Pancreas (tissue), 10 donors: ENCODE measurements around the gene SDR39U1. TPM values are rescaled to one million over a fixed set of nuclear protein-coding genes. Genes with fewer than 3 reads are reported as not detected.

ENCODE experiments used
- ATAC-seq, 4 donors: fragments of 200-7000 bp; cut with Tn5 transposase; one replicate each; pipeline versions ENCODE4 v1.8.0 to v1.9.1; 2020; ENCODE audit warnings: mild to moderate bottlenecking in 4 of 4, moderate library complexity in 4 of 4
- DNase-seq, 6 donors: peaks; one replicate each; pipeline ENCODE4 v3.0.0-alpha.2; 2020
- FAIRE-seq: peaks from 2 replicates; lab custom pipeline; 2012; peaks lifted over from hg19 to GRCh38; lab: Jason Lieb, UNC
- H3K27ac ChIP-seq, 4 donors: fragments of 200-600 bp; sonication (generic); 1 replicate in 3 of 4; 2 replicates in 1 of 4; pipeline versions ENCODE4 v1.5.0 to v1.8.0; 2020
- H3K27me3 ChIP-seq, 4 donors: fragments of 200-600 bp; one replicate each; pipeline ENCODE4 v1.8.0; 2021
- H3K36me3 ChIP-seq, 3 donors: fragments of 200-600 bp; sonication (generic) in 1 of 3; one replicate each; pipeline versions ENCODE4 v1.5.0 to v1.8.0; 2020 to 2021
- H3K4me1 ChIP-seq, 3 donors: fragments of 200-600 bp; one replicate each; pipeline ENCODE4 v1.8.0; 2021
- H3K4me3 ChIP-seq, 4 donors: fragments of 200-600 bp; sonication (generic) in 2 of 4; one replicate each; pipeline versions ENCODE4 v1.5.0 to v1.8.0; 2020 to 2021
- H3K9me3 ChIP-seq, 4 donors: fragments of 200-600 bp; one replicate each; pipeline ENCODE4 v1.8.0; 2021
- WGBS, 2 donors: extraction: QIAGEN DNeasy Blood & Tissue Kit; methylation state at CpG; one replicate each; pipeline ENCODE4 v1.1.7; 2013; 5-methylcytosine and 5-hydroxymethylcytosine counted together
- intact Hi-C, 3 donors: fragments of 100-400 bp; cut with DNase I; formaldehyde crosslinking; loops; one replicate each; pipeline versions ENCODE4 v1.11.1 to v1.14.2; 2022
- polyA plus RNA-seq, 2 donors: library from polyadenylated mRNA; stranded (reverse); fragments of 200-250 nt; gene quantifications; one replicate each; pipeline ENCODE4 v1.2.3, GENCODE V29; 2013
- total RNA-seq, 6 donors: library from RNA; stranded (reverse); fragmentation: NEBNext Ultra II Directional in 4 of 6; extraction: Animal tissue kit (Norgen Biotek cat#: 25700) in 4 of 6; gene quantifications; one replicate each; pipeline versions ENCODE4 v1.2.1 to v1.2.4, GENCODE V29; 2021 to 2023
- TF ChIP-seq, protein P1 (sequence below), 4 donors: fragments of 200-600 bp; sonication (generic) in 3 of 4; IDR thresholded peaks; one replicate each; pipeline versions ENCODE4 v1.5.0 to v1.8.0; 2021; ENCODE audit warnings: antibody characterized with exemption in 4 of 4
- donor health status: healthy with polysubstance abuse.
- donor health status: DM: no; HTN: no; CAD: no; lungs with moderate emphysema.
- donor health status: DM: no; HTN: no; CAD: no.
- donor health status: control.
- donor health status: control.
- donor health status: Bipolar disorder and iron deficiency.
- donor health status: DM: yes; HTN: yes; CAD: no.
- donor health status: DM: no; HTN: no; CAD: no.
- donor health status: DM: no; HTN: no; CAD: no.
- donor health status: DM: yes; HTN: yes; CAD: no.

Gene SDR39U1
- total and polyA plus RNA-seq, 8 donors, result 22.0 to 124 (median 31.3) TPM

DNA sequence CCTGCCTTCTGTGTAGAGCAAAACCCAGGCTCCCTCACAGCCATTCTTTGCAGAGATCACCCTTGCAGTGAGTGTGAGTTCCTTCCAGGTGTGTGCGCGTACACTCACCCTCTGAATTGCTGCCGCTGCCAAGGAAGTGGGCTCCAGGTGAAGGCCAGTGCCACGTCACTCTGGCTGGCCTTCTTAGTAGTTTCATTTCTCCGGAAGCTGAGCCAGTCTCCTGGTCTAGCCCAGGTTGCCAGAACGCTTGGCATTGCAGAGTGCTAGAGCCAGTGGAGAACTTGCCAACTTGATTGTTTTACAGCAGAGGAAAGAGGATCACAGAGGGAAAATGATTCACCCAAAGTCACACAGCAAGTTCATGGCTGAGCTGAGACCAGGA lies 24.1 kb downstream of the SDR39U1 start:
- Histone ChIP-seq H3K27ac (peak overlapping the region; percentile 37 to 90 (median 64)), H3K27me3 (no peaks in the 10 kb centered on the region), H3K9me3 (no peaks in the 10 kb centered on the region), H3K4me1 (peaks cover 10 to 16% (median 13%) of the 10 kb centered on the region in 3 donors), H3K4me3 (no peak overlapping the region), H3K36me3 (no peaks in the 10 kb centered on the region)
- intact Hi-C loops, result no loop called here
- ATAC-seq, result peak; percentile 95 to 97 (median 96)
- peak; percentile 77 to 94 (median 92) for DNase-seq
- WGBS, 2 donors, result 8 to 11% methylated on average over 6 of the region's 6 CpGs
- no peak for FAIRE-seq
- TF ChIP-seq, protein P1, sequence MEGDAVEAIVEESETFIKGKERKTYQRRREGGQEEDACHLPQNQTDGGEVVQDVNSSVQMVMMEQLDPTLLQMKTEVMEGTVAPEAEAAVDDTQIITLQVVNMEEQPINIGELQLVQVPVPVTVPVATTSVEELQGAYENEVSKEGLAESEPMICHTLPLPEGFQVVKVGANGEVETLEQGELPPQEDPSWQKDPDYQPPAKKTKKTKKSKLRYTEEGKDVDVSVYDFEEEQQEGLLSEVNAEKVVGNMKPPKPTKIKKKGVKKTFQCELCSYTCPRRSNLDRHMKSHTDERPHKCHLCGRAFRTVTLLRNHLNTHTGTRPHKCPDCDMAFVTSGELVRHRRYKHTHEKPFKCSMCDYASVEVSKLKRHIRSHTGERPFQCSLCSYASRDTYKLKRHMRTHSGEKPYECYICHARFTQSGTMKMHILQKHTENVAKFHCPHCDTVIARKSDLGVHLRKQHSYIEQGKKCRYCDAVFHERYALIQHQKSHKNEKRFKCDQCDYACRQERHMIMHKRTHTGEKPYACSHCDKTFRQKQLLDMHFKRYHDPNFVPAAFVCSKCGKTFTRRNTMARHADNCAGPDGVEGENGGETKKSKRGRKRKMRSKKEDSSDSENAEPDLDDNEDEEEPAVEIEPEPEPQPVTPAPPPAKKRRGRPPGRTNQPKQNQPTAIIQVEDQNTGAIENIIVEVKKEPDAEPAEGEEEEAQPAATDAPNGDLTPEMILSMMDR (IDR thresholded peaks at IDR 0.05), result no peak

DNA sequence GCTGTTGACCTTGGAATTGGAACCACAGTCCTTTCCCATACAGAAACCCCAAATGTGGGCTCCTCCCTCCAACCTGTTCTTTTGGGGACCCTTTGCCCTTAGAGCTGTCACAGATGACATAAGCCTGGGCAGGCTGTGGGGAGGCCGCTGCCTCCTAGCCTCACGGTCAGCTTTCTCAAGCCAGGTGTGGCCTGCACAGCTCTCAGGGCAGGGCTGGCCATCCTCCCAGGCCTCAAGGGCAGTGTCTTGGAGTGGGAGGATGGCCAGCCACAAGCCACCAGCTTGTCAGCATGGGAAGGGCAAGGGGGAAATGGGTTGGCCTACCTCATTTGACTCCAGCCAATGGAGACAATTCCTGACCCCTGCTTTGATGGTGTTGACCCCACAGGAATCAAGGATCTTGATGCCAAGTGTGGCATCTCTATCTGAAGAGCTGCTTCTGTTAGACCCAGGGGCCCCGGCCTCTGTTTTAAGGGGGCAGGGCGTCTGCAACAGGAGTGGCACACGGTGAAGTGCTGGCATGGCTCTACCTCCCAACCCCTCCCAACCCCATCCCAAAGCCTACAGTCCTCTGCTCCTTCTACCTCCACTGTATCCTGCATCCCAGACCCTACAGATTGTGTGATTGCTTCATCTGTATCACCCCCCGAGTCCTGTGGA lies 24.6 kb downstream of the SDR39U1 start:
- Histone ChIP-seq H3K27me3 (no peaks in the 10 kb centered on the region), H3K4me3 (no peak overlapping the region), H3K27ac (peak overlapping the region; percentile 37 to 90 (median 64)), H3K9me3 (no peaks in the 10 kb centered on the region), H3K4me1 (peaks cover 10 to 16% (median 13%) of the 10 kb centered on the region in 3 donors), H3K36me3 (no peaks in the 10 kb centered on the region)
- FAIRE-seq, result no peak
- intact Hi-C loops, result no loop called here
- 39 to 55% methylated on average over 6 of the region's 6 CpGs for WGBS, 2 donors
- ATAC-seq, result peak; percentile 4 to 26 (median 16)
- TF ChIP-seq, protein P1 (IDR thresholded peaks at IDR 0.05), result no peak
- DNase-seq, result peak in 2 of 6 donors; percentile 57 to 64

DNA sequence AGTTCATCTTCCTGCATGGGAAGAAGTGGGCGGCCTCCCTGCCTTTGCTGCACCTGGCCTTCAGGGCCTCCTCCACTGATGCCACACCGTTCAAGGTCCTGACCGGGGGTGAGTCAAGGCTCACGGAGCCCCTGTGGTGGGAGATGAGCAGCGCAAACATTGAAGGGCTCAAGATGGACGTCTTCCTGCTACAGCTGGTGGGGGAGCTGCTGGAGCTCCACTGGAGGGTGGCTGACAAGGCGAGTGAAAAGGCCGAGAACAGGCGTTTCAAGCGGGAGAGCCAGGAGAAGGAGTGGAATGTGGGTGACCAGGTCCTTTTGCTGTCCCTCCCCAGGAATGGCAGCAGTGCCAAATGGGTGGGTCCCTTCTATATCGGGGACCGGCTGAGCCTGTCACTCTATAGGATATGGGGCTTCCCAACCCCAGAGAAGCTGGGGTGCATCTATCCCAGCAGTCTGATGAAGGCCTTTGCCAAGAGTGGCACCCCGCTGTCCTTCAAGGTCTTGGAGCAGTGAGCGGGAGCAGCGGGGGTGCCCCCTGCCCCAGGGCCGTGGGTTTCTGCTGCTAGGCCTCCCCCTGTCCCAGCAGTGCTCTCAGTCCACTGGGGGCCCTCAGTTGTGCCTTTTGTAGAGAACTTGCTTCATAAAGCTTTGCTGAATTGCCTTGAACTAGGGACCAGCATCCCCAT lies 25.5 kb downstream of the SDR39U1 start:
- H3K4me1 ChIP-seq, result peaks cover 10 to 16% (median 13%) of the 10 kb centered on the region in 3 donors
- no peak overlapping the region for H3K4me3 ChIP-seq
- no peaks in the 10 kb centered on the region for H3K36me3 ChIP-seq
- WGBS, 2 donors, result 90 to 94% methylated on average over 16 of the region's 16 CpGs
- TF ChIP-seq, protein P1 (IDR thresholded peaks at IDR 0.05), result no peak
- no peak for FAIRE-seq
- intact Hi-C loops, result no loop called here
- H3K27ac ChIP-seq, result no peak overlapping the region
- H3K27me3 ChIP-seq, result no peaks in the 10 kb centered on the region
- H3K9me3 ChIP-seq, result no peaks in the 10 kb centered on the region
- ATAC-seq, result no peak
- DNase-seq, result peak in 1 of 6 donors; percentile 49

DNA sequence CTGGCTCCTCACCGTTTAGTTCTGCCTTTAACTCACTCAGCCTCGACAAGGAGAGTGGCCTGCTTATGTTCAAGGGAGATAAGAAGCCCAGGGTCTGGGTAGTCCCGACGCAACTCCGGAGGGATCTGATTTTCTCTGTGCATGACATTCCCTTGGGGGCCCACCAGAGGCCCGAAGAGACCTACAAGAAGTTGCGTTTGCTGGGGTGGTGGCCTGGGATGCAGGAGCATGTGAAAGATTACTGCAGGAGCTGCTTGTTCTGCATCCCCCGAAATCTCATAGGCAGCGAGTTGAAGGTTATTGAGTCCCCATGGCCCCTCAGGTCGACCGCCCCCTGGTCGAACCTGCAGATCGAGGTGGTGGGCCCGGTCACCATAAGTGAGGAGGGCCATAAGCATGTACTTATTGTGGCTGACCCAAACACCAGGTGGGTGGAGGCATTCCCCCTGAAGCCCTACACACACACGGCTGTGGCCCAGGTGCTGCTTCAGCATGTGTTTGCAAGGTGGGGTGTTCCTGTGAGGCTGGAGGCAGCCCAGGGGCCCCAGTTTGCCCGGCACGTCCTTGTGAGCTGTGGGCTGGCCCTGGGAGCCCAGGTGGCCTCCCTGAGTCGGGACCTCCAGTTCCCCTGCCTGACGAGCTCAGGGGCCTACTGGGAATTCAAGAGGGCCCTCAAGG lies 26.2 kb downstream of the SDR39U1 start:
- H3K4me1 ChIP-seq, result peaks cover 10 to 16% (median 13%) of the 10 kb centered on the region in 3 donors
- intact Hi-C loops, result no loop called here
- no peak overlapping the region for H3K27ac ChIP-seq
- no peaks in the 10 kb centered on the region for H3K9me3 ChIP-seq
- ATAC-seq (no peak), FAIRE-seq (no peak), DNase-seq (peak in 1 of 6 donors; percentile 66)
- no peaks in the 10 kb centered on the region for H3K27me3 ChIP-seq
- 84 to 85% methylated on average over 19 of the region's 19 CpGs for WGBS, 2 donors
- no peak overlapping the region for H3K4me3 ChIP-seq
- TF ChIP-seq, protein P1 (IDR thresholded peaks at IDR 0.05), result no peak
- no peaks in the 10 kb centered on the region for H3K36me3 ChIP-seq
